ENCODE results near the gene HSDL2.

Gene HSDL2

DNA sequence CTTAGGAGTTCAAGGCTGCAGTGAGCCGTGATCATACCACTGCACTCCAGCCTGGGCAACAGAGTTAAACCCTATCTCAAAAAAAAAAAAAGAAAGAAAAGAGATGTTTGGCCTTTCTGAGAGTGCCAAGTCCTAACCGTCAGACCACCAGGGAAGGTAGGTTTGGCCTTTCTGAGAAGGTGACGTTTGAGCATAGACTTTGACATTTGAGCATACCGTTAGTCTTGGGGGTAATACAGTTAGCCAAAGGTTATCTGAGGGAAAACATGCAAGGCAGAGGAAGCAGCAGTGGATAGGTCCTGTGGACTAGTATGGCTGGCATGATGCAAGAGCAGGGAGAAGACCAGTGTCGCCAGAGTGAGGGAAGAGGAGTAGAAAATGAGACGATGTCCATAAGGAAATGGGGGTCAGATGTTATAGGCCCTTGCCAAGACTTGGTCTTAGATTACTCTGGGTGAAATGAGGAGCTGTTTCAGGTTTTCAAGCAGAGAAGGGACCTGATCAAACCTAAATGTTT is 50.2 kb downstream of the HSDL2 start:
- no peaks in the 10 kb centered on the region for H3K27me3 ChIP-seq (ENCODE audit: control insufficient read depth in 3 of 3, insufficient read depth in 3 of 3, low read depth in 1 of 3, low read length in 3 of 3)
- no peak overlapping the region for H2BK5ac ChIP-seq (ENCODE audit: low read length)
- peaks cover 4 to 37% of the 10 kb centered on the region in 2 donors for H3K36me3 ChIP-seq (replicated peaks in 1 of 2; ENCODE audit: control insufficient read depth in 2 of 2, insufficient read depth in 2 of 2, low read length in 2 of 2)
- no CpG with 5 or more reads among the region's 6 CpGs for WGBS, 2 donors (ENCODE audit: extremely low coverage in 2 of 2, insufficient read length in 2 of 2, insufficient replicate concordance in 1 of 2)
- no peak overlapping the region for H3K4ac ChIP-seq (ENCODE audit: low read length)
- H2AFZ ChIP-seq (ENCODE audit: low read length) = no peak overlapping the region
- no peaks in the 10 kb centered on the region for H3K79me1 ChIP-seq (ENCODE audit: low read depth, low read length)
- H3K4me1 ChIP-seq (ENCODE audit: control insufficient read depth in 2 of 2, insufficient read depth in 1 of 2, low read depth in 1 of 2, low read length in 2 of 2) = no peaks in the 10 kb centered on the region
- no peak overlapping the region for H3K4me3 ChIP-seq (ENCODE audit: low read length in 2 of 2)
- H3K27ac ChIP-seq (replicated peaks; ENCODE audit: low read length) = no peak overlapping the region
- no peak overlapping the region for H2BK12ac ChIP-seq (ENCODE audit: low read length)
- no peak overlapping the region for H3K23ac ChIP-seq (ENCODE audit: low read depth, low read length, poor library complexity)
- no peaks in the 10 kb centered on the region for H3K9me3 ChIP-seq (replicated peaks in 1 of 2; ENCODE audit: control insufficient read depth in 2 of 2, insufficient read depth in 1 of 2, low read depth in 1 of 2, low read length in 2 of 2)
- no peak overlapping the region for H3K18ac ChIP-seq (ENCODE audit: low read length)
- no peak overlapping the region for H4K8ac ChIP-seq (ENCODE audit: low read depth, low read length)
- no peak overlapping the region for H3K14ac ChIP-seq (ENCODE audit: low read length)
- H3K9ac ChIP-seq (ENCODE audit: low read depth, low read length, poor library complexity) = no peak overlapping the region
- no peak overlapping the region for H2AK5ac ChIP-seq (ENCODE audit: low read depth, low read length)
- DNase-seq (ENCODE audit: low spot score) = no peak
- no peak overlapping the region for H3K4me2 ChIP-seq (ENCODE audit: insufficient read depth, low read length, poor library complexity, severe bottlenecking)
- no peak overlapping the region for H2BK15ac ChIP-seq (ENCODE audit: low read length)
- H2BK120ac ChIP-seq (ENCODE audit: low read depth, low read length) = no peak overlapping the region
- no peak overlapping the region for H4K91ac ChIP-seq (ENCODE audit: low read depth, low read length, poor library complexity)

DNA sequence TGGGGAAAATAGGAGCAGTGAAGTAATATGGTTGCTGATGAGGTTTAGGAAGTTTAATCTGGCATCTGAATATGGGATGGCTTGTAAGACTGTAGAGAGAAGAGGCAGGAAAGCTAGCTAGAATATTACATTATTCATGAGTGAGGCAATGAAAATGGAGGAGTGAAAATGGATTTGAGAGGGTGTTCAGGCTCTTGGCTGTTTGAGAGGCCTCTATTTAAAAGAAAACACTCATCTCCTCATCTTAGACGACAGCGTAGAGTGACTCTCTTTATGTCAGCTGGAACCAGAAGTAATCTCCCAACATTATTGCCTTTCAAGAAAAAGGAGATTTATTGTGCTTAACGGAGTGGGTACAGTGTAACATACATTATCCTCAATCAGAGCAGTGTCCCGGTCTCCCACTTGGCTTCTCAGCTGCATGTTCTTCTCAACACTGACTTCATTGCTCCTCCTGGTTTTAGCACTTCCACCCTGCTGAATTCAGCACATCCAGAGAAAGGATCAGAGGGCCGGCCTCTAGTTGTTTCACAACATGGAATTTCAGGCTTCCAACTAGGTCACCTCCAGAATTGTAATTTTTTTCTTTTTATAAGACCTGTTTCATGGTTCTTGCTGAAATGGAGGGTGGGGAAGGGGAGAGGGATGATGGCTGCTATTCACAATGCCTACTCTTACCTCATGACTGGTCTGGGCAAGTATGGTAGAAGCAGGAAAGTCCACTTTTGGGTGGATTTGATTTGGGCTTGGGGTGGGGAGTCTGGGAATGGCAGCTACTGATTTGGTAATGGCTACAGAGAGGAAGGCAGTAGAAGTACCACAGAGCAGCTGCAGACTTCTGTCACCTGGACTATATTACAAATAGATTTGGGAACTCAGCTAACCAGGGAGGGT is 53.8 kb downstream of the HSDL2 start:
- no peak overlapping the region for H3K9ac ChIP-seq (ENCODE audit: low read depth, low read length, poor library complexity)
- no peaks in the 10 kb centered on the region for H3K79me1 ChIP-seq (ENCODE audit: low read depth, low read length)
- H4K8ac ChIP-seq (ENCODE audit: low read depth, low read length) = no peak overlapping the region
- no peak overlapping the region for H3K4me2 ChIP-seq (ENCODE audit: insufficient read depth, low read length, poor library complexity, severe bottlenecking)
- H4K91ac ChIP-seq (ENCODE audit: low read depth, low read length, poor library complexity) = no peak overlapping the region
- H2AFZ ChIP-seq (ENCODE audit: low read length) = no peak overlapping the region
- no peaks in the 10 kb centered on the region for H3K9me3 ChIP-seq (replicated peaks in 1 of 2; ENCODE audit: control insufficient read depth in 2 of 2, insufficient read depth in 1 of 2, low read depth in 1 of 2, low read length in 2 of 2)
- no peaks in the 10 kb centered on the region for H3K27me3 ChIP-seq (ENCODE audit: control insufficient read depth in 3 of 3, insufficient read depth in 3 of 3, low read depth in 1 of 3, low read length in 3 of 3)
- DNase-seq (ENCODE audit: low spot score) = no peak
- H3K36me3 ChIP-seq (replicated peaks in 1 of 2; ENCODE audit: control insufficient read depth in 2 of 2, insufficient read depth in 2 of 2, low read length in 2 of 2) = peaks cover 4 to 54% of the 10 kb centered on the region in 2 donors
- no peak overlapping the region for H2BK12ac ChIP-seq (ENCODE audit: low read length)
- no peak overlapping the region for H3K18ac ChIP-seq (ENCODE audit: low read length)
- H2AK5ac ChIP-seq (ENCODE audit: low read depth, low read length) = no peak overlapping the region
- H3K23ac ChIP-seq (ENCODE audit: low read depth, low read length, poor library complexity) = no peak overlapping the region
- no peak overlapping the region for H3K4me3 ChIP-seq (ENCODE audit: low read length in 2 of 2)
- H2BK15ac ChIP-seq (ENCODE audit: low read length) = no peak overlapping the region
- no peak overlapping the region for H3K14ac ChIP-seq (ENCODE audit: low read length)
- no CpG with 5 or more reads among the region's 5 CpGs for WGBS, 2 donors (ENCODE audit: extremely low coverage in 2 of 2, insufficient read length in 2 of 2, insufficient replicate concordance in 1 of 2)
- H3K4ac ChIP-seq (ENCODE audit: low read length) = no peak overlapping the region
- no peaks in the 10 kb centered on the region for H3K4me1 ChIP-seq (ENCODE audit: control insufficient read depth in 2 of 2, insufficient read depth in 1 of 2, low read depth in 1 of 2, low read length in 2 of 2)
- no peak overlapping the region for H2BK120ac ChIP-seq (ENCODE audit: low read depth, low read length)
- no peak overlapping the region for H2BK5ac ChIP-seq (ENCODE audit: low read length)
- H3K27ac ChIP-seq (replicated peaks; ENCODE audit: low read length) = no peak overlapping the region

DNA sequence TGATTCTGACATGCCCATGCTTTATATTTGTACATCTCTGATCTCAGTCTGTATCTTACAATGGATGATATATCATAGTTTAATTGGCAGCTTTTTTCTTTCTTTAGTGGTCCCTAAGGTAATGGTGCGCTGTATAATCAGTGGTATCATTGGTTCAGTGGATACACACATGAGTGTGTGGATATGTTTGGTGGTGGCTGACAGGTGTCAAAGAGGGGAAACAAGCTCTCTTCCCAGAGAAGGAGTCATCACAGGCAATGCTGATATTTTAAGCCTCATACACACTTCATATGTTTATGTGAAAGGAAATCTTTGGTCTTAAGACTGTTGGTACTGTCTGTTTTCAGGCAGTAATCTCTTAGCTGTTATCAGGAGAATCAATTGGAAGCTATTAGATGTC is 54.6 kb downstream of the HSDL2 start:
- Histone ChIP-seq H3K18ac (ENCODE audit: low read length) (no peak overlapping the region), H2BK5ac (ENCODE audit: low read length) (no peak overlapping the region), H3K36me3 (replicated peaks in 1 of 2; ENCODE audit: control insufficient read depth in 2 of 2, insufficient read depth in 2 of 2, low read length in 2 of 2) (peaks cover 4 to 50% of the 10 kb centered on the region in 2 donors), H2AFZ (ENCODE audit: low read length) (no peak overlapping the region), H3K79me1 (ENCODE audit: low read depth, low read length) (no peaks in the 10 kb centered on the region), H2BK120ac (ENCODE audit: low read depth, low read length) (no peak overlapping the region), H3K27me3 (ENCODE audit: control insufficient read depth in 3 of 3, insufficient read depth in 3 of 3, low read depth in 1 of 3, low read length in 3 of 3) (no peaks in the 10 kb centered on the region), H2BK15ac (ENCODE audit: low read length) (no peak overlapping the region), H3K27ac (replicated peaks; ENCODE audit: low read length) (no peak overlapping the region), H2BK12ac (ENCODE audit: low read length) (no peak overlapping the region), H3K14ac (ENCODE audit: low read length) (no peak overlapping the region), H3K9me3 (replicated peaks in 1 of 2; ENCODE audit: control insufficient read depth in 2 of 2, insufficient read depth in 1 of 2, low read depth in 1 of 2, low read length in 2 of 2) (no peaks in the 10 kb centered on the region), H3K23ac (ENCODE audit: low read depth, low read length, poor library complexity) (no peak overlapping the region), H3K4ac (ENCODE audit: low read length) (no peak overlapping the region), H4K8ac (ENCODE audit: low read depth, low read length) (no peak overlapping the region), H3K4me3 (ENCODE audit: low read length in 2 of 2) (no peak overlapping the region), H3K9ac (ENCODE audit: low read depth, low read length, poor library complexity) (no peak overlapping the region), H4K91ac (ENCODE audit: low read depth, low read length, poor library complexity) (no peak overlapping the region), H3K4me2 (ENCODE audit: insufficient read depth, low read length, poor library complexity, severe bottlenecking) (no peak overlapping the region), H3K4me1 (ENCODE audit: control insufficient read depth in 2 of 2, insufficient read depth in 1 of 2, low read depth in 1 of 2, low read length in 2 of 2) (no peaks in the 10 kb centered on the region), H2AK5ac (ENCODE audit: low read depth, low read length) (no peak overlapping the region)
- no peak for DNase-seq (ENCODE audit: low spot score)
- no CpG with 5 or more reads among the region's 1 CpG for WGBS, 2 donors (ENCODE audit: extremely low coverage in 2 of 2, insufficient read length in 2 of 2, insufficient replicate concordance in 1 of 2)

DNA sequence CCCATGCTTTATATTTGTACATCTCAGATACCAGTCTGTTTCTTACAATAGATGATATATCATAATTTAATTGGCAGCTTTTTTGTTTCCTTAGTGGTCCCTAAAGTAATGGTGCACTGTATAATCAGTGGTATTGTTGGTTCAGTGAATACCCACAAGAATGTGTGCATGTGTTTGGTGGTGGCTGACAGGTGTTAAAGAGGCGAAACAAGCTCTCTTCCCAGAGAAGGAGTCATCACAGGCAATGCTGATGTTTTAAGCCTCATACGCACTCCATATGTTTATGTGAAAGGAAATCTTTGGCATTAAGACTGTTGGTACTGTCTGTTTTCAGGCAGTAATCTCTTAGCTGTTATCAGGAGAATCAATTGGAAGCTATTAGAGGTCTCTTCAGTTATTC is 57.5 kb downstream of the HSDL2 start:
- WGBS, 2 donors (ENCODE audit: extremely low coverage in 2 of 2, insufficient read length in 2 of 2, insufficient replicate concordance in 1 of 2) = no CpG with 5 or more reads among the region's 2 CpGs
- no peak overlapping the region for H3K4ac ChIP-seq (ENCODE audit: low read length)
- H2BK5ac ChIP-seq (ENCODE audit: low read length) = no peak overlapping the region
- peaks cover 1 to 60% of the 10 kb centered on the region in 2 donors for H3K36me3 ChIP-seq (replicated peaks in 1 of 2; ENCODE audit: control insufficient read depth in 2 of 2, insufficient read depth in 2 of 2, low read length in 2 of 2)
- no peaks in the 10 kb centered on the region for H3K79me1 ChIP-seq (ENCODE audit: low read depth, low read length)
- no peak overlapping the region for H4K8ac ChIP-seq (ENCODE audit: low read depth, low read length)
- no peaks in the 10 kb centered on the region for H3K9me3 ChIP-seq (replicated peaks in 1 of 2; ENCODE audit: control insufficient read depth in 2 of 2, insufficient read depth in 1 of 2, low read depth in 1 of 2, low read length in 2 of 2)
- no peak overlapping the region for H3K4me3 ChIP-seq (ENCODE audit: low read length in 2 of 2)
- no peak overlapping the region for H2AK5ac ChIP-seq (ENCODE audit: low read depth, low read length)
- H3K9ac ChIP-seq (ENCODE audit: low read depth, low read length, poor library complexity) = no peak overlapping the region
- no peak overlapping the region for H3K23ac ChIP-seq (ENCODE audit: low read depth, low read length, poor library complexity)
- no peak overlapping the region for H2BK120ac ChIP-seq (ENCODE audit: low read depth, low read length)
- no peak overlapping the region for H4K91ac ChIP-seq (ENCODE audit: low read depth, low read length, poor library complexity)
- H2AFZ ChIP-seq (ENCODE audit: low read length) = no peak overlapping the region
- H3K27me3 ChIP-seq (ENCODE audit: control insufficient read depth in 3 of 3, insufficient read depth in 3 of 3, low read depth in 1 of 3, low read length in 3 of 3) = no peaks in the 10 kb centered on the region
- no peak overlapping the region for H2BK12ac ChIP-seq (ENCODE audit: low read length)
- H3K27ac ChIP-seq (replicated peaks; ENCODE audit: low read length) = no peak overlapping the region
- H2BK15ac ChIP-seq (ENCODE audit: low read length) = no peak overlapping the region
- no peak for DNase-seq (ENCODE audit: low spot score)
- H3K14ac ChIP-seq (ENCODE audit: low read length) = no peak overlapping the region
- H3K18ac ChIP-seq (ENCODE audit: low read length) = no peak overlapping the region
- no peak overlapping the region for H3K4me2 ChIP-seq (ENCODE audit: insufficient read depth, low read length, poor library complexity, severe bottlenecking)
- H3K4me1 ChIP-seq (ENCODE audit: control insufficient read depth in 2 of 2, insufficient read depth in 1 of 2, low read depth in 1 of 2, low read length in 2 of 2) = no peaks in the 10 kb centered on the region
